ENCODE data around the gene FCRL2. TPM values are rescaled to one million over a fixed set of nuclear protein-coding genes. Genes with fewer than 3 reads are reported as not detected.

FCRL2 gene, protein sequence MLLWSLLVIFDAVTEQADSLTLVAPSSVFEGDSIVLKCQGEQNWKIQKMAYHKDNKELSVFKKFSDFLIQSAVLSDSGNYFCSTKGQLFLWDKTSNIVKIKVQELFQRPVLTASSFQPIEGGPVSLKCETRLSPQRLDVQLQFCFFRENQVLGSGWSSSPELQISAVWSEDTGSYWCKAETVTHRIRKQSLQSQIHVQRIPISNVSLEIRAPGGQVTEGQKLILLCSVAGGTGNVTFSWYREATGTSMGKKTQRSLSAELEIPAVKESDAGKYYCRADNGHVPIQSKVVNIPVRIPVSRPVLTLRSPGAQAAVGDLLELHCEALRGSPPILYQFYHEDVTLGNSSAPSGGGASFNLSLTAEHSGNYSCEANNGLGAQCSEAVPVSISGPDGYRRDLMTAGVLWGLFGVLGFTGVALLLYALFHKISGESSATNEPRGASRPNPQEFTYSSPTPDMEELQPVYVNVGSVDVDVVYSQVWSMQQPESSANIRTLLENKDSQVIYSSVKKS
- 0.13 TPM in 1 of 2 replicates, not detected in the other for total RNA-seq
- polyA plus RNA-seq: not detected in 2 replicates

GRCh38 chr1:157776971-157777391 lies at the start of gene FCRL2:
Gene FCRL2, minus strand, starts transcription at chr1:157777132. Its CDS starts 59 bp downstream, at chr1:157777073.
- H3K9me3 ChIP-seq (ENCODE audit: low read depth): no peaks in the 10 kb centered on the region
- no peaks in the 10 kb centered on the region for H3K4me1 ChIP-seq (ENCODE audit: insufficient read depth)
- no peaks in the 10 kb centered on the region for H4K20me1 ChIP-seq (ENCODE audit: insufficient read depth, poor library complexity, severe bottlenecking)
- H3K27me3 ChIP-seq: no peaks in the 10 kb centered on the region
- no peak within 1 kb of the TSS for H3K4me2 ChIP-seq
- no peak within 1 kb of the TSS for H3K4me3 ChIP-seq
- H3K9me2 ChIP-seq (replicated peaks; ENCODE audit: insufficient read depth): no peaks in the 10 kb centered on the region
- no peaks in the 10 kb centered on the region for H3K36me3 ChIP-seq (replicated peaks; ENCODE audit: insufficient read depth, low read depth)
- DNase-seq (ENCODE audit: low spot score): no peak
- 97% methylated on average over 1 of the region's 1 CpG for WGBS (ENCODE audit: low lambda C conversion rate, missing lambda C conversion rate)
- TF ChIP-seq EZH2phosphoT487 (IDR thresholded peaks at IDR 0.05; ENCODE audit: low read depth, severe bottlenecking, unreplicated experiment): no peak
- peak within 1 kb of the TSS; percentile 52 for H3K27ac ChIP-seq
- no peak within 1 kb of the TSS for H2AFZ ChIP-seq
- H3K79me2 ChIP-seq: no peaks in the 10 kb centered on the region

DNA sequence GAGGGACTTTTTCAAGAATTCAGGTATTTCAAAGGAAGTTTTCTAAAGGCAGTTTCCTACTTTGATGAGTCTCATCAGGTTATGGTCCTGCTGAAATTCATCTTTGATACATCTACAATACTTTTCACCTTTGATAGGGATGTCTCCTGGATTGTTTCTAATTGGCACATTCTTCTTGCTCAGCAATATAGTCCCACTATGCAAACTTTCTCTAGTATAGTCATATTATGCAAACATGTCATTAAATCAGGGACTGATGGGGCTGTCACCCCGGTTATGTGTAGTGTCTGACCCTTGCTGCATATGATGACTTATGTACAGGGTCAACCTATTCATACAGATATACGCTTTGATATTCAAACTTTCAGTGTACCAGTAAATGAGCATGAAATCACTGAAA lies 43.4 kb upstream of the FCRL2 start:
- Histone ChIP-seq H3K9me3 (ENCODE audit: low read depth) (no peaks in the 10 kb centered on the region), H3K27ac (no peak overlapping the region), H3K79me2 (no peaks in the 10 kb centered on the region), H3K36me3 (replicated peaks; ENCODE audit: insufficient read depth, low read depth) (no peaks in the 10 kb centered on the region), H3K27me3 (no peaks in the 10 kb centered on the region), H2AFZ (no peak overlapping the region), H3K4me3 (no peak overlapping the region), H4K20me1 (ENCODE audit: insufficient read depth, poor library complexity, severe bottlenecking) (no peaks in the 10 kb centered on the region), H3K4me2 (no peak overlapping the region), H3K4me1 (ENCODE audit: insufficient read depth) (no peaks in the 10 kb centered on the region), H3K9me2 (replicated peaks; ENCODE audit: insufficient read depth) (no peaks in the 10 kb centered on the region)
- WGBS (ENCODE audit: low lambda C conversion rate, missing lambda C conversion rate): 75% methylated on average over 2 of the region's 2 CpGs
- no peak for TF ChIP-seq EZH2 (IDR thresholded peaks at IDR 0.05; ENCODE audit: borderline replicate concordance)
- DNase-seq (ENCODE audit: low spot score): no peak

GRCh38 chr1:157819896-157820295 lies 43.0 kb upstream of the FCRL2 start, which contains the start of gene FCRL1:
Gene FCRL1, minus strand, starts transcription at chr1:157820120. Its CDS starts 83 bp downstream, at chr1:157820037.
- no peaks in the 10 kb centered on the region for H3K4me1 ChIP-seq (ENCODE audit: insufficient read depth)
- H3K27ac ChIP-seq: no peak within 1 kb of the TSS
- 86% methylated on average over 3 of the region's 3 CpGs for WGBS (ENCODE audit: low lambda C conversion rate, missing lambda C conversion rate)
- DNase-seq (ENCODE audit: low spot score): no peak
- H3K9me3 ChIP-seq (ENCODE audit: low read depth): no peaks in the 10 kb centered on the region
- H3K4me2 ChIP-seq: no peak within 1 kb of the TSS
- no peaks in the 10 kb centered on the region for H3K79me2 ChIP-seq
- H2AFZ ChIP-seq: no peak within 1 kb of the TSS
- no peaks in the 10 kb centered on the region for H3K36me3 ChIP-seq (replicated peaks; ENCODE audit: insufficient read depth, low read depth)
- H3K27me3 ChIP-seq: no peaks in the 10 kb centered on the region
- H3K4me3 ChIP-seq: no peak within 1 kb of the TSS
- H4K20me1 ChIP-seq (ENCODE audit: insufficient read depth, poor library complexity, severe bottlenecking): no peaks in the 10 kb centered on the region
- no peaks in the 10 kb centered on the region for H3K9me2 ChIP-seq (replicated peaks; ENCODE audit: insufficient read depth)
- TF ChIP-seq EZH2phosphoT487 (IDR thresholded peaks at IDR 0.05; ENCODE audit: low read depth, severe bottlenecking, unreplicated experiment): no peak

GRCh38 chr1:157819215-157819614 lies 42.3 kb upstream of the FCRL2 start:
- Histone ChIP-seq H2AFZ (no peak overlapping the region), H3K4me2 (no peak overlapping the region), H3K4me3 (no peak overlapping the region), H3K79me2 (no peaks in the 10 kb centered on the region), H3K27me3 (no peaks in the 10 kb centered on the region), H3K4me1 (ENCODE audit: insufficient read depth) (no peaks in the 10 kb centered on the region), H3K9me2 (replicated peaks; ENCODE audit: insufficient read depth) (no peaks in the 10 kb centered on the region), H3K9me3 (ENCODE audit: low read depth) (peaks cover 4% of the 10 kb centered on the region), H3K36me3 (replicated peaks; ENCODE audit: insufficient read depth, low read depth) (no peaks in the 10 kb centered on the region), H4K20me1 (ENCODE audit: insufficient read depth, poor library complexity, severe bottlenecking) (no peaks in the 10 kb centered on the region), H3K27ac (no peak overlapping the region)
- WGBS (ENCODE audit: low lambda C conversion rate, missing lambda C conversion rate): 79% methylated on average over 2 of the region's 2 CpGs
- DNase-seq (ENCODE audit: low spot score): no peak
- TF ChIP-seq, protein P1, sequence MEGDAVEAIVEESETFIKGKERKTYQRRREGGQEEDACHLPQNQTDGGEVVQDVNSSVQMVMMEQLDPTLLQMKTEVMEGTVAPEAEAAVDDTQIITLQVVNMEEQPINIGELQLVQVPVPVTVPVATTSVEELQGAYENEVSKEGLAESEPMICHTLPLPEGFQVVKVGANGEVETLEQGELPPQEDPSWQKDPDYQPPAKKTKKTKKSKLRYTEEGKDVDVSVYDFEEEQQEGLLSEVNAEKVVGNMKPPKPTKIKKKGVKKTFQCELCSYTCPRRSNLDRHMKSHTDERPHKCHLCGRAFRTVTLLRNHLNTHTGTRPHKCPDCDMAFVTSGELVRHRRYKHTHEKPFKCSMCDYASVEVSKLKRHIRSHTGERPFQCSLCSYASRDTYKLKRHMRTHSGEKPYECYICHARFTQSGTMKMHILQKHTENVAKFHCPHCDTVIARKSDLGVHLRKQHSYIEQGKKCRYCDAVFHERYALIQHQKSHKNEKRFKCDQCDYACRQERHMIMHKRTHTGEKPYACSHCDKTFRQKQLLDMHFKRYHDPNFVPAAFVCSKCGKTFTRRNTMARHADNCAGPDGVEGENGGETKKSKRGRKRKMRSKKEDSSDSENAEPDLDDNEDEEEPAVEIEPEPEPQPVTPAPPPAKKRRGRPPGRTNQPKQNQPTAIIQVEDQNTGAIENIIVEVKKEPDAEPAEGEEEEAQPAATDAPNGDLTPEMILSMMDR (IDR thresholded peaks at IDR 0.05; ENCODE audit: poor library complexity): no peak
- TF ChIP-seq EZH2phosphoT487 (IDR thresholded peaks at IDR 0.05; ENCODE audit: low read depth, severe bottlenecking, unreplicated experiment) (no peak), EZH2 (IDR thresholded peaks at IDR 0.05; ENCODE audit: borderline replicate concordance) (no peak)

- no peaks in the 10 kb centered on the region for H3K36me3 ChIP-seq (replicated peaks; ENCODE audit: insufficient read depth, low read depth)
These were observed 36.3 kb upstream of the FCRL2 start for GRCh38 chr1:157813269-157813668.

More at GRCh38 chr1:157813269-157813668, 36.3 kb upstream of the FCRL2 start:
- Histone ChIP-seq H3K79me2 (no peaks in the 10 kb centered on the region), H4K20me1 (ENCODE audit: insufficient read depth, poor library complexity, severe bottlenecking) (no peaks in the 10 kb centered on the region), H3K27me3 (no peaks in the 10 kb centered on the region), H3K4me3 (no peak overlapping the region), H2AFZ (no peak overlapping the region), H3K9me3 (ENCODE audit: low read depth) (peaks cover 13% of the 10 kb centered on the region), H3K4me1 (ENCODE audit: insufficient read depth) (no peaks in the 10 kb centered on the region), H3K9me2 (replicated peaks; ENCODE audit: insufficient read depth) (no peaks in the 10 kb centered on the region), H3K4me2 (no peak overlapping the region), H3K27ac (no peak overlapping the region)
- no peak for DNase-seq (ENCODE audit: low spot score)
- TF ChIP-seq, protein P1 (IDR thresholded peaks at IDR 0.05; ENCODE audit: poor library complexity): no peak
- TF ChIP-seq EZH2phosphoT487 (IDR thresholded peaks at IDR 0.05; ENCODE audit: low read depth, severe bottlenecking, unreplicated experiment) (no peak), EZH2 (IDR thresholded peaks at IDR 0.05; ENCODE audit: borderline replicate concordance) (no peak)
- 86% methylated on average over 1 of the region's 1 CpG for WGBS (ENCODE audit: low lambda C conversion rate, missing lambda C conversion rate)
